PFSK-1 (cell line): ENCODE data around the gene ZHX3. TPM values are rescaled to one million over a fixed set of nuclear protein-coding genes. Genes with fewer than 3 reads are reported as not detected.

Source experiments
- FOXP2 ChIP-seq: optimal IDR thresholded peaks from 2 replicates; pipeline ENCODE3; 2011; ENCODE audit warnings: borderline replicate concordance, control low read depth, inconsistent platforms; ENCODE audit not compliant: insufficient read depth; ENCODE audit errors: extremely low read length, extremely low read depth
- POLR2AphosphoS5 ChIP-seq: IDR thresholded peaks from 2 replicates; pipeline ENCODE4 v1.6.1; 2012; ENCODE audit warnings: low read depth, mild to moderate bottlenecking, control low read depth, low read length, moderate library complexity
- SIN3A ChIP-seq: IDR thresholded peaks from 2 replicates; pipeline ENCODE4 v1.6.1; 2012; ENCODE audit warnings: mild to moderate bottlenecking, low read length, moderate library complexity, borderline replicate concordance; ENCODE audit not compliant: insufficient read depth
- TAF1 ChIP-seq: IDR thresholded peaks from 2 replicates; pipeline ENCODE4 v1.6.1; 2012; ENCODE audit warnings: low read length, control low read depth, borderline replicate concordance; ENCODE audit not compliant: insufficient read depth
- polyA plus RNA-seq: library from polyadenylated mRNA; unstranded; fragments of >200 nt; gene quantifications from one replicate; pipeline ENCODE4 v1.2.1, GENCODE V29; 2012; ENCODE audit warnings: low read depth, missing spikeins; ENCODE audit not compliant: insufficient read length
- TF ChIP-seq, protein P1 (sequence below), 2 experiments: IDR thresholded peaks; 2 replicates each; pipeline versions ENCODE4 v1.6.1 to v1.8.0; 2011 to 2012; ENCODE audit warnings: low read depth in 2 of 2, low read length in 2 of 2, control low read depth in 1 of 2, inconsistent platforms in 1 of 2, mild to moderate bottlenecking in 1 of 2, moderate library complexity in 1 of 2; ENCODE audit not compliant: insufficient read depth in 1 of 2

ZHX3 gene
- 5.3 TPM for polyA plus RNA-seq

GRCh38 chr20:41317546-41318270 is at the start of gene ZHX3:
Gene ZHX3 (minus strand): TSS chr20:41317731. CDS start chr20:41204916, 112,815 bp downstream.
- TF ChIP-seq, protein P1, sequence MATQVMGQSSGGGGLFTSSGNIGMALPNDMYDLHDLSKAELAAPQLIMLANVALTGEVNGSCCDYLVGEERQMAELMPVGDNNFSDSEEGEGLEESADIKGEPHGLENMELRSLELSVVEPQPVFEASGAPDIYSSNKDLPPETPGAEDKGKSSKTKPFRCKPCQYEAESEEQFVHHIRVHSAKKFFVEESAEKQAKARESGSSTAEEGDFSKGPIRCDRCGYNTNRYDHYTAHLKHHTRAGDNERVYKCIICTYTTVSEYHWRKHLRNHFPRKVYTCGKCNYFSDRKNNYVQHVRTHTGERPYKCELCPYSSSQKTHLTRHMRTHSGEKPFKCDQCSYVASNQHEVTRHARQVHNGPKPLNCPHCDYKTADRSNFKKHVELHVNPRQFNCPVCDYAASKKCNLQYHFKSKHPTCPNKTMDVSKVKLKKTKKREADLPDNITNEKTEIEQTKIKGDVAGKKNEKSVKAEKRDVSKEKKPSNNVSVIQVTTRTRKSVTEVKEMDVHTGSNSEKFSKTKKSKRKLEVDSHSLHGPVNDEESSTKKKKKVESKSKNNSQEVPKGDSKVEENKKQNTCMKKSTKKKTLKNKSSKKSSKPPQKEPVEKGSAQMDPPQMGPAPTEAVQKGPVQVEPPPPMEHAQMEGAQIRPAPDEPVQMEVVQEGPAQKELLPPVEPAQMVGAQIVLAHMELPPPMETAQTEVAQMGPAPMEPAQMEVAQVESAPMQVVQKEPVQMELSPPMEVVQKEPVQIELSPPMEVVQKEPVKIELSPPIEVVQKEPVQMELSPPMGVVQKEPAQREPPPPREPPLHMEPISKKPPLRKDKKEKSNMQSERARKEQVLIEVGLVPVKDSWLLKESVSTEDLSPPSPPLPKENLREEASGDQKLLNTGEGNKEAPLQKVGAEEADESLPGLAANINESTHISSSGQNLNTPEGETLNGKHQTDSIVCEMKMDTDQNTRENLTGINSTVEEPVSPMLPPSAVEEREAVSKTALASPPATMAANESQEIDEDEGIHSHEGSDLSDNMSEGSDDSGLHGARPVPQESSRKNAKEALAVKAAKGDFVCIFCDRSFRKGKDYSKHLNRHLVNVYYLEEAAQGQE (IDR thresholded peaks at IDR 0.05; ENCODE audit: insufficient read depth in 1 of 2, low read depth in 2 of 2, low read length in 2 of 2): peak in 1 of 2 experiments; percentile 26; a peak in 1 of 4 replicates
- no peak for TF ChIP-seq SIN3A
- peak; percentile 51 for TF ChIP-seq FOXP2

- TF ChIP-seq, protein P1 (IDR thresholded peaks at IDR 0.05; ENCODE audit: insufficient read depth in 1 of 2, low read depth in 2 of 2, low read length in 2 of 2): no peak
- TF ChIP-seq FOXP2 (no peak), POLR2AphosphoS5 (no peak), SIN3A (no peak), TAF1 (no peak)
Measured at GRCh38 chr20:41367393-41367695, 49.8 kb upstream of the ZHX3 start.

DNA sequence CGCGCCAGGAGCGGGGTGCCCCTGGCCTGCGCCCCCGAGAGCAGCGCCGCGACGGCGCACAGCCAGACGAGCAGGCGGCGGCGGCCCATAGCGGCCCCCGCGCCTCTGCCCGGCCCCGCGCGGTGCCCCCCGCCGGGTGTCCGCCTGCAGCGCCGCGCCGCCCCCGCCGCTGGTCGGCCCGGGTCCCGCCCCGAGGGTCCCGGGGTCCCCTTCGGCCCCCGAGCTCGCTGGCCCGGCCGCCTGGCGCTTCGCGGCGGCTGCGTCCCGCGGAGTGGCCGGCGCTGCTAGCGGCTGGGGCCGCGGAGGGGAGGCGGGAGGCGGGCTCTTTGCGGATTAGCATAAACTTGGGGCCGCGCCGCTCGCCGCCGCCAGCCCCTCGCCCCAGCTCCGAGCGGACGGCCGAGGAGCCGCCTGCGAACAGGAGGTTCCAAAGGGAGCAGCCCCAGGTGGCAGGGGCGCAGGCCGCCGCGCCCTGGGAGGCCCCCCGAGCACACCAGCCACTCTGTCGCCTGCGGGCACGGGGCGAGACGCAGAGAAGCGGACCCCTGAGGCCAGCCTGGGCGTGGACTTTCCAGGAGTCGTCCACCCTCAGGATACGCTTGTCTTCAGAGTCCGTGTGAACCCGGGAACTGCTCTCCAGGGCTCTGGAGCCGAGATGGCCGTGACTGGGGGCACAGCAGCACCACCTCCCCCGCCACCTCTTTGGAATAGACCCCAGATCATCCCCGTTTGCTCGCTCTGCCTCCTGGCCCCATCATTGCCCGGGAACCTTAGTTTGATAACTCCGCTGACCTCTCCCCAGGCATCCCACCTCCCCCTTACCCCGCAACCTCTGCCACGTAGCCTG is 49.2 kb upstream of the ZHX3 start, which contains the start of gene EMILIN3:
TSS of gene EMILIN3 (minus strand) at position 273 of the 847 bp plus-strand sequence. CDS start at position 89, 184 bp downstream.
- TF ChIP-seq TAF1: no peak
- TF ChIP-seq, protein P1 (IDR thresholded peaks at IDR 0.05; ENCODE audit: insufficient read depth in 1 of 2, low read depth in 2 of 2, low read length in 2 of 2): no peak

DNA sequence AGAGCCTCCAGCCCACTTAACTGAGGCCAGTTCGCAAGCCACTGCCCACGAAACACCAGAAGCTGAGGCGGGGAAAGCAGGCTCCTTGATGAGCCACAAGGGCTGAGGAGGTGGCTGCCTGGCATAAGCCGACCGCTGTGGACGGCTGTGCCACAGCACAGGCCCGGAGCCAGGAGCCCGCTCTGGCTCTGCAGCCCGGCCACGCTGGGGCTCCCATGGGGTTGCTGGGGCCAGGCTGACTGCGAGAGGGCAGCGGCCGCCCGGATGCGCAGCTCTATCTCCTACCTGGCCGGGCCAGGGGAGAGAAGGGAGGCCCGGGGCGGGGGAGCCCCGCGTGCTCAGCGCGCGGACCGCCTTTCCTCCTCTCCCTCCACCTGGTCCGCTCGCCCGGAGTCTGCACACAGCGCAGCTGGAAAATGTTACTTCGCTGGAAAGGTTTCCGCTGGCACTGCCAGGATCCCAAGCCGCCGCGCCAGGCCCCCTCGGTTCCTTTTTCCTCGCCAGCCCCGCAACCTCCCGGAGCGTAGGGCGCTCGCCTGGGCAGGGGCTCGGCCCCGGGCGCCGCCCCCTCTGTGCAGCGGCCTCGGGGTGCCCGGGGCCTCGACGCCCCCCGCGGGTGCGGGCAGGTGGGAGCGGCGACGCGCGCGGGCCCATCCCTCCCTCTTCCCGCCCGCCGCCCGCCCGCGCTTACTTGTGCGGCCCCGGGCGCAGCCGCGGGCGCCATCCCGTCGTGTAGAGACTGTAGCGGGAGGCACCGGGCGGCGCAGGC is 48.4 kb upstream of the ZHX3 start:
- TF ChIP-seq, protein P1 (IDR thresholded peaks at IDR 0.05; ENCODE audit: insufficient read depth in 1 of 2, low read depth in 2 of 2, low read length in 2 of 2): no peak
- TF ChIP-seq FOXP2: no peak
- no peak for TF ChIP-seq POLR2AphosphoS5
- TF ChIP-seq TAF1: no peak
- no peak for TF ChIP-seq SIN3A
